HG03571 (cell line): Measurements from ENCODE around the gene SENP7.
"Not testable (repeated sequence)": the region's sequence is repeated elsewhere in the genome, so short reads cannot be mapped to it uniquely, and the experiment has no call there.

Source experiments
- ATAC-seq: cut with Tn5 transposase; IDR thresholded peaks from one replicate; pipeline ENCODE4 v1.9.1; 2021; ENCODE audit not compliant: unreplicated experiment

SENP7 gene, protein sequence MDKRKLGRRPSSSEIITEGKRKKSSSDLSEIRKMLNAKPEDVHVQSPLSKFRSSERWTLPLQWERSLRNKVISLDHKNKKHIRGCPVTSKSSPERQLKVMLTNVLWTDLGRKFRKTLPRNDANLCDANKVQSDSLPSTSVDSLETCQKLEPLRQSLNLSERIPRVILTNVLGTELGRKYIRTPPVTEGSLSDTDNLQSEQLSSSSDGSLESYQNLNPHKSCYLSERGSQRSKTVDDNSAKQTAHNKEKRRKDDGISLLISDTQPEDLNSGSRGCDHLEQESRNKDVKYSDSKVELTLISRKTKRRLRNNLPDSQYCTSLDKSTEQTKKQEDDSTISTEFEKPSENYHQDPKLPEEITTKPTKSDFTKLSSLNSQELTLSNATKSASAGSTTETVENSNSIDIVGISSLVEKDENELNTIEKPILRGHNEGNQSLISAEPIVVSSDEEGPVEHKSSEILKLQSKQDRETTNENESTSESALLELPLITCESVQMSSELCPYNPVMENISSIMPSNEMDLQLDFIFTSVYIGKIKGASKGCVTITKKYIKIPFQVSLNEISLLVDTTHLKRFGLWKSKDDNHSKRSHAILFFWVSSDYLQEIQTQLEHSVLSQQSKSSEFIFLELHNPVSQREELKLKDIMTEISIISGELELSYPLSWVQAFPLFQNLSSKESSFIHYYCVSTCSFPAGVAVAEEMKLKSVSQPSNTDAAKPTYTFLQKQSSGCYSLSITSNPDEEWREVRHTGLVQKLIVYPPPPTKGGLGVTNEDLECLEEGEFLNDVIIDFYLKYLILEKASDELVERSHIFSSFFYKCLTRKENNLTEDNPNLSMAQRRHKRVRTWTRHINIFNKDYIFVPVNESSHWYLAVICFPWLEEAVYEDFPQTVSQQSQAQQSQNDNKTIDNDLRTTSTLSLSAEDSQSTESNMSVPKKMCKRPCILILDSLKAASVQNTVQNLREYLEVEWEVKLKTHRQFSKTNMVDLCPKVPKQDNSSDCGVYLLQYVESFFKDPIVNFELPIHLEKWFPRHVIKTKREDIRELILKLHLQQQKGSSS

GRCh38 chr3:101512646-101513418 lies at the start of gene SENP7:
TSS of gene SENP7 (minus strand) at chr3:101513212. CDS start at chr3:101513130, 82 bp downstream.
- peak; percentile 65 for ATAC-seq

DNA sequence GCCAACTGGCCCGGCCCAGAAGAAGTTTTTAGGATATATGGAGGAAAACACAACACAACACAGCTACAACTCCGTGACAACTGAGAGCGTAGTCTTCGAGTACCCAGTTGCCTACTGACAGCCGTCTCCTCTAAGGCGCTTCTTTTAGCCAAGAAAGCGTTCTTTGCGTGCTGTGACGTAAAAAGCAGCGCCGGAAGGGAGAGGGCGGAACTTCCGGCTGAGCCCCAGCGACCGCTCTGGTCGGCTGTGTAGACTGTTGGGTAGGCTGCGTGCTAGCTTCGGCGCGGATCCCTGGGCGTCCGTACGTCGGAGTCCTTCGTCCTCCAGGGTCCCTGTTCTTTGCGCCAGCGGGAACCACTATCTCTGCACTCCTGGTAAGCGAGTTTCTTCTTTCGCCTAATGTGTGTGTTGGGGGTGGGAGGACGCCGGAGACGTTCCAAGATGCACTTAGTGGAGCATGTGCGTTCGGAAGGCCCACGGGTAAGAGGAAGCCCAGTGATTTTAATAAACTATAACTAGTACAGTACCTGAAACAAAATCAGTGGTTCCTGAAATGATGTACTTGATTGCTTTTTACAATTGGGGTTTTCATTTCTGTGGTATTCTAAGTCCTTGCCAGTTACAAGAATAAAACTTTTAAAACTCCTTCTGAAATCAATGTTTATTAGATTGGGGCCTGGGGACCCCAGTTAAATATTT lies 48.8 kb upstream of the SENP7 start, which contains the start of gene TRMT10C:
Gene TRMT10C (plus strand): TSS at position 239 of the 699 bp plus-strand sequence. CDS start 2,914 bp downstream, outside the sequence.
- peak; percentile 99 for ATAC-seq

DNA sequence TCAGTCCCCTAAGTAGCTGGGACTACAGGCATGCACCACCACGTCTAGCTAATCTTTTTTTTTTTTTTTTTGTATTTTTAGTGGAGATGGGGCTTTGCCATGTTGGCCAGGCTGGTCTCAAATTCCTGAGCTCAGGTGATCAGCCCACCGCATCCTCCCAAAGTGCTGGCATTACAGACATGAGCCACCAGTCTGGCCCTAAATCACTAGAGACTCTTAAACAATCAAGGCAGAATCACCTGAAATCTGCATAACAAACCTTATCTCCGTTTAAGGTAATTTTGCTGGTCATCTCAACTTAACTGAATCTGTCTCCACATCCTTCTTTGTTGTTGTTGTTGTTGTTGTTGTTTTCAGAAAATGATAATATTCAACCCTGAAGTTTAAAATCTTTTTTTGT lies 43.1 kb upstream of the SENP7 start:
- no peak for ATAC-seq

GRCh38 chr3:101553381-101553780 lies 40.4 kb upstream of the SENP7 start:
- ATAC-seq = not testable (repeated sequence)

DNA sequence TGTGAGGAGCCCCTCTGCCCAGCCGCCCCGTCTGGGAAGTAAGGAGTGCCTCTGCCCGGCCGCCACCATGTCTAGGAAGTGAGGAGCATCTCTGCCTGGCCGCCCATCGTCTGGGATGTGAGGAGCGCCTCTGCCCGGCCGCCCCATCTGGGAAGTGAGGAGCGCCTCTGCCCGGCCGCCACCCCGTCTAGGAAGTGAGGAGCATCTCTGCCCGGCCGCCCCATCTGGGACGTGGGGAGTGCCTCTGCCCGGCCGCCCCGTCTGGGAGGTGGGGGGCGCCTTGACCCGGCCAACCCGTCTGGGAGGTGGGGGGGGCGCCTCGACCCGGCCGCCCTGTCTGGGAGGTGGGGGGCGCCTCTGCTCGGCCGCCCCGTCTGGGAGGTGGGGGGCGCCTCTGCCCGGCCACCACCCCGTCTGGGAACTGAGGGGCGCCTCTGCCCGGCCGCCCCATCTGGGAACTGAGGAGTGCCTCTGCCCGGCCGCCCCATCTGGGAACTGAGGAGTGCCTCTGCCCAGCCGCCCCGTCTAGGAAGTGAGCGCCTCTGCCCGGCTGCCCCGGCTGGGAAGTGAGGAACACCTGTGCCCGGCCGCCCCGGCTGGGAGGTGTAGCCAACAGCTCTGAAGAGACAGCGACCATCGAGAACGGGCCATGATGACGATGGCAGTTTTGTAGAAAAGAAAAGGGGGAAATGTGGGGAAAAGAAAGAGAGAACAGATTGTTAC lies 38.5 kb upstream of the SENP7 start:
- not testable (repeated sequence) for ATAC-seq

DNA sequence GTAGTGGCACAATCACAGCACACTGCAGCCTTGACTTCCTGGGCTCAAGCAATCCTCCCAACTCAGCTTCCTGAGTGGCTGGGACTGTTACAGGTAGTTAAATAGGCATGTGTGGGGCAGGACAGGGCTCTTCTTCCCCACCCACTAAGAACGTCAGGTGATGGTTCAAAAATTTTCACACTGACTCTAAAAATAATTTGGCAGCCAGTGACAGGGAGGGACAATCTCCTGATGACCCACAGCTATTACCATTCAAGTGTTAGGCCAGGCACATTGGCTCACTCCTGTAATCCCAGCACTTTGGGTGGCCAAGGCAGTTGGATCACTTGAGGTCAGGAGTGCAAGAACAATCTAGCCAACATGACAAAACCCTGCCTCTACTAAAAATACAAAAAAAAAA lies 36.5 kb upstream of the SENP7 start:
- ATAC-seq = no peak

GRCh38 chr3:101548527-101549105 lies 35.6 kb upstream of the SENP7 start:
- no peak for ATAC-seq

- ATAC-seq = no peak
Observed at GRCh38 chr3:101544161-101544850, 31.3 kb upstream of the SENP7 start.

GRCh38 chr3:101542957-101543356 lies 29.9 kb upstream of the SENP7 start:
- no peak for ATAC-seq

DNA sequence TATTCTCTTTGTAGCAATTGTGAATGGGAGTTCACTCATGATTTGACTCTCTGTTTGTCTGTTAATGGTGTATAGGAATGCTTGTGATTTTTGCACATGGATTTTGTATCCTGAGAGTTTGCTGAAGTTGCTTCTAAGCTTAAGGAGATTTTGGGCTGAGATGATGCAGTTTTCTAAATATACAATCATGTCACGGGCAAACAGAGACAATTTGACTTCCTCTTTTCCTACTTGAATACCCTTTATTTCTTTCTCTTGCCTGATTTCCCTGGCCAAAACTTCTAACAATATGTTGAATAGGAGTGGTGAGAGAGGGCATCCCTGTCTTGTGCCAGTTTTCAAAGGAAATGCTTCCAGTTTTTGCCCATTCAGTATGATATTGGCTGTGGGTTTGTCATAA lies 23.9 kb upstream of the SENP7 start:
- ATAC-seq = not testable (repeated sequence)

GRCh38 chr3:101536266-101536665 lies 23.3 kb upstream of the SENP7 start:
- no peak for ATAC-seq

- ATAC-seq = no peak
Observed at GRCh38 chr3:101535221-101535620, 22.2 kb upstream of the SENP7 start.

DNA sequence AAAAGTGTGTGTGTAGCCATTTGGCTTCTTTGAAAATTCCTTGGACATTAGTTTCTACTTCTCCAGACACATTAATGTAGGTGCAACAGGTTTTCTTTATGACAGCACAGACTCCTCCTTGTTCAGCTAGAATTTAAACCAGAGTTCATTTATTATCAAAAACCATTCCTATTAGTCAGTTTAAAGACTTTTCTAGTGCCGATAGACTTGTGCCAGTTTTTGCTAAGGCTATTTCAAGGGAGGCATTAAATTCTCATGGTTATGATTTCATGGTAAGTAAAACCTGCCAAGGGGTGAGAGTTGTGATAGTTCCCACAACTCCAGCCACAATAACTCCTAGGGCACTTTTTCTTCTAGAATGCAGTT lies 20.6 kb upstream of the SENP7 start:
- no peak for ATAC-seq

GRCh38 chr3:101532783-101533602 lies 20.0 kb upstream of the SENP7 start:
- no peak for ATAC-seq

DNA sequence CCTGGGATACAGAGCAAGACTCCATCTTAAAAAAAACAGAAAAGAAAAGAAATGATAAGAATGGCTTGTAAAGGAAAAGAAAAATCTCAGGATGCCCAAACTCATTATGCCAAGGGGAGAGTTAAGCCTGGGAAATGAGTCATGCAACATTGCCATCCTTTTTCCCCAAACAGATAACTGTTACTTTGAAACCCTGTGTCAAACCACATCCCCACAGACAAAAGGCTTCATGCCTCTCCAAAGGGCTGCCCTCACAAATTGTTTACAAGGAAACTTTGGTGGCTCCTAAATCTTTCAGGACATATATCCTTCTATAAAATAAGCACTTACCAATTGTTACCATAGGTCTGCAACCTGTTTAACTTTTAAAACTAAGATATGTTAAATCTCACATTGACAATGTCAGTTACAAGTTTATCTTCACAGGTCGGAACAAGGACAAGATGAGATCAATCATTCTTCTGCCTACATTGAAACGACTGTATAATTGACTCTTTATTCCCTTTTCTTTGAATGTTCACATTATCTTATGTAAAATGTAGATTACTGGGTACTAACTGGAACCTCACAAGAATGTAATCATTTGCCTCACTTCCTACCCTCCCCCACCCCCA lies 18.6 kb upstream of the SENP7 start:
- no peak for ATAC-seq

DNA sequence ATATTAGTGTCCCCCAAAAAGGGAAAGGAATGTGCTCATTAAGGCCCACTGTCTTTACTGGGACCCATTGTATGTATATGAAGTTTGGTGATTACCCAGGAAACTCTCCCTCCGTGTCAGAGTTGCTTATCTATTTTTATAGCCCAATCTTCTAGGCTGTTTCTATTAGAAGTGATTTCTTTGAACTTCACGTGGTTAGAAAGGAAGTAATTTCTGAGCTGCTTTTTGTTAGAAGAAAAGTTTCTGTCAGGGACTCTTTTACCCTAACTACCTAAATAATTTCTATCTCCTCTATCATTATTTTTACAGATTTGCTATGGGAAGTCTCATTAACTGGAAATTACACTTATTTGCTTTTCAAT lies 17.7 kb upstream of the SENP7 start:
- ATAC-seq = no peak
